Loucy (cell line): ENCODE measurements around the gene MLIP.

Experiments
- EZH2phosphoT487 ChIP-seq: fragments of 200-600 bp; IDR thresholded peaks from 2 replicates; pipeline ENCODE4 v1.6.1; 2018; ENCODE audit warnings: antibody characterized with exemption, mild to moderate bottlenecking, moderate library complexity, borderline replicate concordance
- TF ChIP-seq, protein P1 (sequence below): fragments of 200-600 bp; sonication (generic); conservative IDR thresholded peaks from 2 replicates; pipeline ENCODE4 v1.5.1; 2014; ENCODE audit warnings: mild to moderate bottlenecking, antibody characterized with exemption, low read length

DNA sequence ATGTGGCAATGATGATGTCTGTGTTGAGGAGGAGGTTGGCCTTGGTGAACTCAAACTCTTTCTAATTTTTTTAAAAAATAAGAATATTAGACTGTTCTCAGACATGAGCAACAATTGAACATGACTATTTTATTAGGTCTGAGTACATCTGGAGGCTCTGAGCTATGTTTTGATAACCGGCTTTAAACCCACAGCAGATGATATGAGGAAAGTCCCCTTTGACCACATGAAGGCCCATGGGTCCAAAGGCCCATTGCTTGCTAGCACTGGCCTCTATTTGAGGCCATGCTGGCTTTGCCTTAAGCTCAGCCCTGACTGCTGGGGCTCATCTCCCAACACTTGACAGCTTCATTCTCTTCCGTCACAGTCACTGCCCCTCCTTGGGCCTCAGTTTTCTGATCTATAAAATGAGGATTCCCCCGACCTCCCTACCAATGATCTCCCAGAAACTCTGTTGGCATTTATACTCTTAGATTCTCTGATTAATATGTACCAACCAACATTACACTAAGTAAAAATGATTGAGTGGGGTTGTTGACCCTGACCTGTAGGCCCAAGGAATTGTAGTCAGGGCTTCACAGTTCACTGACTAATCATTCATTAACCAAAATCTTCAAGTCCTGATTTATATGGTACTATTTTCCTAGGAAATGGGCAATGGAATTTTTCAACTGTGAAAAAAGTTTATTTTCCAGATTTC lies 173.1 kb downstream of the MLIP start:
- TF ChIP-seq, protein P1, sequence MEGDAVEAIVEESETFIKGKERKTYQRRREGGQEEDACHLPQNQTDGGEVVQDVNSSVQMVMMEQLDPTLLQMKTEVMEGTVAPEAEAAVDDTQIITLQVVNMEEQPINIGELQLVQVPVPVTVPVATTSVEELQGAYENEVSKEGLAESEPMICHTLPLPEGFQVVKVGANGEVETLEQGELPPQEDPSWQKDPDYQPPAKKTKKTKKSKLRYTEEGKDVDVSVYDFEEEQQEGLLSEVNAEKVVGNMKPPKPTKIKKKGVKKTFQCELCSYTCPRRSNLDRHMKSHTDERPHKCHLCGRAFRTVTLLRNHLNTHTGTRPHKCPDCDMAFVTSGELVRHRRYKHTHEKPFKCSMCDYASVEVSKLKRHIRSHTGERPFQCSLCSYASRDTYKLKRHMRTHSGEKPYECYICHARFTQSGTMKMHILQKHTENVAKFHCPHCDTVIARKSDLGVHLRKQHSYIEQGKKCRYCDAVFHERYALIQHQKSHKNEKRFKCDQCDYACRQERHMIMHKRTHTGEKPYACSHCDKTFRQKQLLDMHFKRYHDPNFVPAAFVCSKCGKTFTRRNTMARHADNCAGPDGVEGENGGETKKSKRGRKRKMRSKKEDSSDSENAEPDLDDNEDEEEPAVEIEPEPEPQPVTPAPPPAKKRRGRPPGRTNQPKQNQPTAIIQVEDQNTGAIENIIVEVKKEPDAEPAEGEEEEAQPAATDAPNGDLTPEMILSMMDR = no peak
- TF ChIP-seq EZH2phosphoT487 = no peak
